22Rv1 (cell line): ENCODE data around the gene ERMAP.

Source experiments
- ZFX ChIP-seq: fragments of 450-650 bp; IDR thresholded peaks from 2 replicates; pipeline ENCODE4 v1.6.1; 2017; ENCODE audit warnings: antibody characterized with exemption, borderline replicate concordance
- TF ChIP-seq, protein P1 (sequence below): fragments of 450-650 bp; IDR thresholded peaks from 2 replicates; pipeline ENCODE4 v1.5.1; 2017; ENCODE audit warnings: mild to moderate bottlenecking

DNA sequence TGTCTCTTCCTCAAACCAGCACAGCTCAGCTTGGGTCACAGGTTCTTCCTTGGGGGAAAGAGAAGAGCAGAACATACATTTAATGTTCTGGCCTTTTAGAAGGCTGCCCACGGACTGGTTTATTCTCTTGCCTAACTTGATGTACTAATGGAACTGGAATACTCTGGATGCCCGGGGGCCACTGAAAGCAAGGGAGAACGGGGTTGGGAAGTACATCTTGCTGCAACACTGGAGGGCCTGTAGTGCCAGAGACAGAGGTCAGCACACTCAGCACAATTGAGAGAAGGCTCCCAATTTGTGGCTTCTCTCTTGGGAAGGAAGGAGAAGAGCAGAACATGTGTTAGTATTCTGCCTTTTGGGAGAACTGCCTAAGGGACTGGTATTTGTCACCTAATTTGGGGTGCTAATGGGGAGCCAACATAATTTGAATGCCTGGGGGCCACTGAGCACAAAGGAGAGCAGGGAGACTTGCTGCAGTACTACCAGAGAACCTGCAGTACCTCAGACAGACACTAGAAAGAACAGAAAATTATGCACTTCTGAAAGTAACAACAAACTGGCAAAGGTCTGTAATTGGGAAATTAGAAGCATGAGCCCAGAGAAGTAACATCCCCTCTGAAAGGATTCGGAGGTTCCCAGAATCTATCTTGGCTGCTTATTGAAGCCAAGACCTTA, 43.6 kb downstream of the ERMAP start:
- TF ChIP-seq, protein P1, sequence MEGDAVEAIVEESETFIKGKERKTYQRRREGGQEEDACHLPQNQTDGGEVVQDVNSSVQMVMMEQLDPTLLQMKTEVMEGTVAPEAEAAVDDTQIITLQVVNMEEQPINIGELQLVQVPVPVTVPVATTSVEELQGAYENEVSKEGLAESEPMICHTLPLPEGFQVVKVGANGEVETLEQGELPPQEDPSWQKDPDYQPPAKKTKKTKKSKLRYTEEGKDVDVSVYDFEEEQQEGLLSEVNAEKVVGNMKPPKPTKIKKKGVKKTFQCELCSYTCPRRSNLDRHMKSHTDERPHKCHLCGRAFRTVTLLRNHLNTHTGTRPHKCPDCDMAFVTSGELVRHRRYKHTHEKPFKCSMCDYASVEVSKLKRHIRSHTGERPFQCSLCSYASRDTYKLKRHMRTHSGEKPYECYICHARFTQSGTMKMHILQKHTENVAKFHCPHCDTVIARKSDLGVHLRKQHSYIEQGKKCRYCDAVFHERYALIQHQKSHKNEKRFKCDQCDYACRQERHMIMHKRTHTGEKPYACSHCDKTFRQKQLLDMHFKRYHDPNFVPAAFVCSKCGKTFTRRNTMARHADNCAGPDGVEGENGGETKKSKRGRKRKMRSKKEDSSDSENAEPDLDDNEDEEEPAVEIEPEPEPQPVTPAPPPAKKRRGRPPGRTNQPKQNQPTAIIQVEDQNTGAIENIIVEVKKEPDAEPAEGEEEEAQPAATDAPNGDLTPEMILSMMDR, result no peak
- TF ChIP-seq ZFX, result no peak
